MCF 10A (cell line): ENCODE data around the gene AGPAT4. TPM values are rescaled to one million over a fixed set of nuclear protein-coding genes. Genes with fewer than 3 reads are reported as not detected.

ENCODE experiments used
- BruUV-seq: library from RNA; stranded (reverse); fragments of 400-500 nt; replicated peaks from 2 replicates; lab custom pipeline; 2021; lab: Mats Ljungman, UMichigan
- CTCF ChIA-PET: fragments of 300-600 bp; sonication (Branson Sonifier 250); formaldehyde crosslinking; extraction: SDS; loops from one replicate; lab custom pipeline; 2021; ENCODE audit warnings: antibody characterized with exemption, inconsistent platforms; lab: Yijun Ruan, JAX
- POLR2A ChIA-PET: fragments of 300-600, 350-650 bp; sonication (Branson Sonifier 250); formaldehyde crosslinking; extraction: SDS; loops from one replicate; lab custom pipeline; 2020; ENCODE audit warnings: antibody characterized with exemption, inconsistent platforms; lab: Yijun Ruan, JAX
- DNase-seq: peaks from one replicate; pipeline ENCODE4 v3.0.0-alpha.2; 2018; ENCODE audit not compliant: unreplicated experiment
- H3K27ac Mint-ChIP-seq: one replicate; pipeline ENCODE4 v1.8.0; 2022; ENCODE audit warnings: mild to moderate bottlenecking, low read depth, mixed read lengths; ENCODE audit not compliant: unreplicated experiment
- H3K27me3 Mint-ChIP-seq: one replicate; pipeline ENCODE4 v1.8.0; 2022; ENCODE audit warnings: mixed read lengths; ENCODE audit not compliant: insufficient read depth, unreplicated experiment
- H3K36me3 Mint-ChIP-seq: one replicate; pipeline ENCODE4 v1.8.0; 2022; ENCODE audit warnings: mild to moderate bottlenecking, moderate library complexity, mixed read lengths; ENCODE audit not compliant: insufficient read depth, unreplicated experiment
- H3K4me1 Mint-ChIP-seq: one replicate; pipeline ENCODE4 v1.8.0; 2022; ENCODE audit warnings: mixed read lengths; ENCODE audit not compliant: insufficient read depth, unreplicated experiment
- H3K4me3 Mint-ChIP-seq: one replicate; pipeline ENCODE4 v1.8.0; 2022; ENCODE audit warnings: mild to moderate bottlenecking, moderate library complexity, mixed read lengths; ENCODE audit not compliant: unreplicated experiment
- H3K9me3 Mint-ChIP-seq: one replicate; pipeline ENCODE4 v1.8.0; 2022; ENCODE audit warnings: mixed read lengths; ENCODE audit not compliant: unreplicated experiment
- CTCF ChIP-seq: fragments of 200-600 bp; IDR thresholded peaks from one replicate; pipeline ENCODE4 v1.8.0; 2022; ENCODE audit warnings: antibody characterized with exemption, mild to moderate bottlenecking; ENCODE audit not compliant: unreplicated experiment
- intact Hi-C: fragments of 100-400 bp; cut with micrococcal nuclease; formaldehyde crosslinking; loops from 2 replicates; pipeline ENCODE4 v1.14.1; 2022
- total RNA-seq: library from RNA; stranded (reverse); gene quantifications from 2 replicates; pipeline ENCODE4 v1.2.3, GENCODE V29; 2022

AGPAT4 gene
- total RNA-seq, 1 experiment from 2014 or later: 5.6 TPM

- DNase-seq: no peak
- no peak overlapping the region for H3K27ac Mint-ChIP-seq
- TF ChIP-seq CTCF: no peak
- H3K27me3 Mint-ChIP-seq: no peaks in the 10 kb centered on the region
- no TSS peak for BruUV-seq
- no peaks in the 10 kb centered on the region for H3K4me1 Mint-ChIP-seq
- CTCF ChIA-PET: interaction anchor here (0.5 to 5.8 kb wide), 4 partner anchors 216 to 428 kb away, joined by 3 to 92 read pairs (median 5); no protein-coding TSS in a partner anchor
- no peaks in the 10 kb centered on the region for H3K9me3 Mint-ChIP-seq
- peaks cover under 1% of the 10 kb centered on the region for H3K36me3 Mint-ChIP-seq
- POLR2A ChIA-PET: interaction anchor here (0.6 kb wide), 1 partner anchor 219 kb away, joined by 3 read pairs; no protein-coding TSS in a partner anchor
- intact Hi-C loops: no loop called here
- H3K4me3 Mint-ChIP-seq: no peak overlapping the region
Measured at GRCh38 chr6:161154796-161155335, 119.0 kb downstream of the AGPAT4 start.

DNA sequence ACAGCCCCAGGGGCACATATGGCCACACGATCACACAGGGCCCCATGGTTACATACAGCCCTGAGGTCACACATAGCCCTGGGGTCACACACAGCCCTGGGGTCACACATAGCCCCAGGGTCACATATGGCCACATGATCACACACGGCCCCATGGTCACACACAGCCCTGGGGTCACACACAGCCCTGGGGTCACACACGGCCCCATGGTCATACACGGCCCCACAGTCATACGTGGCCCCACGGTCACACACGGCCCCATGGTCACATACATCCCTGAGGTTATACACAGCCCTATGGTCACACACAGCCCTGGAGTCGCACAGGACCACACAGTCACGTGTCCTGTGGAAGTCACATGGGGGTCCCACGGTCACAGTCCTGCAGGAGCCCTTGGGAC is 120.1 kb downstream of the AGPAT4 start:
- no peak overlapping the region for H3K4me3 Mint-ChIP-seq
- no peak for TF ChIP-seq CTCF
- H3K9me3 Mint-ChIP-seq: no peaks in the 10 kb centered on the region
- no peak for DNase-seq
- no peak overlapping the region for H3K27ac Mint-ChIP-seq
- no peaks in the 10 kb centered on the region for H3K27me3 Mint-ChIP-seq
- POLR2A ChIA-PET: no interaction called here
- H3K36me3 Mint-ChIP-seq: no peaks in the 10 kb centered on the region
- BruUV-seq: no TSS peak
- CTCF ChIA-PET: interaction anchor here (0.7 to 5.8 kb wide), 7 partner anchors 9 to 219 kb away, joined by 3 to 92 read pairs (median 5); no protein-coding TSS in a partner anchor
- intact Hi-C loops: no loop called here
- no peaks in the 10 kb centered on the region for H3K4me1 Mint-ChIP-seq

DNA sequence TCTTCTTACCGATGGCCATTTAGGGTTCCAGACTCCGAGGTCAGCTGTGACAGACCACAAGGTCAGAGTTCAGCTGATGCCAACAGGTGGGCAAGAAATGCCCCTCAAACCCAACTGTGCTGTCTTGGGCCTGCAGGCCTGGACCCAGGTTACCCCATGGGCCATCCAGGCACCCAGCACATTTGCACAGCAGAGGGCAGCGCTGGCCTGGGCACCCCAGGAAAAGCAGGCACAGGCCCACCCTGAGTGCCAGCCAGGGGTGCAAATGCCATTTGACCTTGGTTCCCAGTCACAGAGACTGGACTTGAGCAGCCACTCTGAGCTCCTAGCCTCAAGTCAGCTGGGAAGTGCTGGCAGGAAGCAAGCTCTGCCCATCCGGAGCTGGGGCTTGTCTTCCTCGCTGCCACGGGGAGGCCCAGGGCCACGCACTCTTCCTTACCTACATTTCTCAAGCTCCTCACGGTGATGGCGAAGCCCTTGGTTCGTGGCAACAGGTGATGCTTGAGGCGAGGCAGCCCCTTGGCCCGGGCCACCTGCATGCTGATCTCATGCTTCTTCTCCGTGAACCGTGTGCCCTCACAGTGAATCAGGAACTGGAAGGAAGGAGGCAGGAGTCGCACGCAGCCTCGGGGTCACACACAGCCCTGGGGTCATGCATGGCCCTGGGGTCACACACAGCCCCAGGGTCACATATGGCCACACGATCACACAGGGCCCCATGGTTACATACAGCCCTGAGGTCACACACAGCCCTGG is 120.8 kb downstream of the AGPAT4 start:
- Mint-ChIP-seq H3K4me1 (no peaks in the 10 kb centered on the region), H3K27ac (no peak overlapping the region), H3K27me3 (no peaks in the 10 kb centered on the region), H3K4me3 (no peak overlapping the region), H3K9me3 (no peaks in the 10 kb centered on the region), H3K36me3 (no peaks in the 10 kb centered on the region)
- ChIA-PET CTCF (interaction anchor here (0.7 to 5.8 kb wide), 14 partner anchors 9 to 420 kb away, joined by 3 to 92 read pairs (median 4); no protein-coding TSS in a partner anchor), POLR2A (no interaction called here)
- peak; percentile 23 for DNase-seq
- intact Hi-C loops: no loop called here
- peak; percentile 50 for TF ChIP-seq CTCF
- no TSS peak for BruUV-seq

DNA sequence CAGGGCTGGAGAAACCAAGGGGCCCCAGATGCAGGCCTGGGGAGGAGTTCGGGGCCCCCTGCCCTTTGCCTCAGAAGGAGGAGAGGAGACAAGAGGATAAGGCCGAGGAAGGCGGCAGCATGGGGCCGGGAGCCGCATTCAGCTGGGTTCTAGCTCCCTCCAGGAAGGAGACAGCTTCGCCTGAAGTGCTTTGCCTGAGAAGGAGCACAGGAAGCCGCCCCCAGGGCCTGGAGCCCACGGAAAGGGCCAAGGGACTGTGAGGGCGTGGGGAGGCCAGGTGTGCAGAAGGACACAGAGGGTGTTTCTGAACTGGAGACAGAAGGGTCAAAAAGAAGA is 121.4 kb downstream of the AGPAT4 start:
- no peaks in the 10 kb centered on the region for H3K9me3 Mint-ChIP-seq
- ChIA-PET CTCF (interaction anchor here (0.6 to 5.8 kb wide), 13 partner anchors 10 to 420 kb away, joined by 3 to 92 read pairs (median 5); no protein-coding TSS in a partner anchor), POLR2A (interaction anchor here (0.6 kb wide), 1 partner anchor 65 kb away, joined by 3 read pairs; no protein-coding TSS in a partner anchor)
- TF ChIP-seq CTCF: no peak
- no peaks in the 10 kb centered on the region for H3K36me3 Mint-ChIP-seq
- H3K27me3 Mint-ChIP-seq: no peaks in the 10 kb centered on the region
- no TSS peak for BruUV-seq
- no peak overlapping the region for H3K27ac Mint-ChIP-seq
- H3K4me3 Mint-ChIP-seq: no peak overlapping the region
- H3K4me1 Mint-ChIP-seq: no peaks in the 10 kb centered on the region
- intact Hi-C loops: no loop called here
- DNase-seq: no peak
